HEK293T (cell line): ENCODE data around the gene STEAP4.

Experiments used
- BHLHE40 ChIP-seq: fragments of 450-650 bp; IDR thresholded peaks from 2 replicates; pipeline ENCODE4 v1.6.1; 2016; ENCODE audit warnings: mild to moderate bottlenecking, moderate library complexity, borderline replicate concordance
- CTBP1 ChIP-seq: fragments of 450-650 bp; IDR thresholded peaks from 2 replicates; pipeline ENCODE4 v1.6.1; 2016; ENCODE audit warnings: borderline replicate concordance
- ELF4 ChIP-seq: fragments of 450-650 bp; IDR thresholded peaks from 2 replicates; pipeline ENCODE4 v1.6.1; 2017; ENCODE audit warnings: antibody characterized with exemption
- FOXA1 ChIP-seq: fragments of 450-650 bp; IDR thresholded peaks from 2 replicates; pipeline ENCODE4 v1.6.1; 2016; ENCODE audit warnings: mild to moderate bottlenecking
- FOXK2 ChIP-seq: fragments of 450-650 bp; IDR thresholded peaks from 2 replicates; pipeline ENCODE4 v1.6.1; 2016; ENCODE audit warnings: mild to moderate bottlenecking
- FOXM1 ChIP-seq: fragments of 450-650 bp; IDR thresholded peaks from 2 replicates; pipeline ENCODE4 v1.6.1; 2017; ENCODE audit warnings: mild to moderate bottlenecking, borderline replicate concordance
- L3MBTL2 ChIP-seq: fragments of 450-650 bp; conservative IDR thresholded peaks from 2 replicates; pipeline ENCODE4 v1.6.1; 2016; ENCODE audit warnings: mild to moderate bottlenecking
- NFRKB ChIP-seq: fragments of 450-650 bp; IDR thresholded peaks from 2 replicates; pipeline ENCODE4 v1.6.1; 2016; ENCODE audit warnings: mild to moderate bottlenecking, moderate library complexity
- SP1 ChIP-seq: fragments of 450-650 bp; IDR thresholded peaks from 2 replicates; pipeline ENCODE4 v1.6.1; 2017
- SUZ12 ChIP-seq: fragments of 450-650 bp; IDR thresholded peaks from 2 replicates; pipeline ENCODE4 v1.6.1; 2016; ENCODE audit warnings: mild to moderate bottlenecking
- TARDBP ChIP-seq: fragments of 450-650 bp; IDR thresholded peaks from 2 replicates; pipeline ENCODE4 v1.6.1; 2016
- TF ChIP-seq, protein P1 (sequence below): fragments of 450-650 bp; IDR thresholded peaks from 2 replicates; pipeline ENCODE4 v1.6.1; 2016

- no peak for TF ChIP-seq BHLHE40
- TF ChIP-seq FOXK2 = no peak
- TF ChIP-seq FOXA1 = no peak
- TF ChIP-seq, protein P1, sequence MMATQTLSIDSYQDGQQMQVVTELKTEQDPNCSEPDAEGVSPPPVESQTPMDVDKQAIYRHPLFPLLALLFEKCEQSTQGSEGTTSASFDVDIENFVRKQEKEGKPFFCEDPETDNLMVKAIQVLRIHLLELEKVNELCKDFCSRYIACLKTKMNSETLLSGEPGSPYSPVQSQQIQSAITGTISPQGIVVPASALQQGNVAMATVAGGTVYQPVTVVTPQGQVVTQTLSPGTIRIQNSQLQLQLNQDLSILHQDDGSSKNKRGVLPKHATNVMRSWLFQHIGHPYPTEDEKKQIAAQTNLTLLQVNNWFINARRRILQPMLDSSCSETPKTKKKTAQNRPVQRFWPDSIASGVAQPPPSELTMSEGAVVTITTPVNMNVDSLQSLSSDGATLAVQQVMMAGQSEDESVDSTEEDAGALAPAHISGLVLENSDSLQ = no peak
- TF ChIP-seq TARDBP = no peak
- no peak for TF ChIP-seq SP1
- no peak for TF ChIP-seq CTBP1
- no peak for TF ChIP-seq SUZ12
- no peak for TF ChIP-seq ELF4
- TF ChIP-seq FOXM1 = no peak
- no peak for TF ChIP-seq L3MBTL2
- TF ChIP-seq NFRKB = no peak
These were observed 62.4 kb downstream of the STEAP4 start for GRCh38 chr7:88244258-88244657.
